Urothelium cell line (cell line): ENCODE measurements around the gene C3orf62.
"Not testable (repeated sequence)": the region's sequence is repeated elsewhere in the genome, so short reads cannot be mapped to it uniquely, and the experiment has no call there.

Experiments used
- DNase-seq: peaks from one replicate; pipeline ENCODE4 v3.0.0; 2011; ENCODE audit warnings: low spot score, mixed read lengths
- FAIRE-seq: peaks from 2 replicates; lab custom pipeline; 2011; peaks lifted over from hg19 to GRCh38; lab: Jason Lieb, UNC

C3orf62 gene

DNA sequence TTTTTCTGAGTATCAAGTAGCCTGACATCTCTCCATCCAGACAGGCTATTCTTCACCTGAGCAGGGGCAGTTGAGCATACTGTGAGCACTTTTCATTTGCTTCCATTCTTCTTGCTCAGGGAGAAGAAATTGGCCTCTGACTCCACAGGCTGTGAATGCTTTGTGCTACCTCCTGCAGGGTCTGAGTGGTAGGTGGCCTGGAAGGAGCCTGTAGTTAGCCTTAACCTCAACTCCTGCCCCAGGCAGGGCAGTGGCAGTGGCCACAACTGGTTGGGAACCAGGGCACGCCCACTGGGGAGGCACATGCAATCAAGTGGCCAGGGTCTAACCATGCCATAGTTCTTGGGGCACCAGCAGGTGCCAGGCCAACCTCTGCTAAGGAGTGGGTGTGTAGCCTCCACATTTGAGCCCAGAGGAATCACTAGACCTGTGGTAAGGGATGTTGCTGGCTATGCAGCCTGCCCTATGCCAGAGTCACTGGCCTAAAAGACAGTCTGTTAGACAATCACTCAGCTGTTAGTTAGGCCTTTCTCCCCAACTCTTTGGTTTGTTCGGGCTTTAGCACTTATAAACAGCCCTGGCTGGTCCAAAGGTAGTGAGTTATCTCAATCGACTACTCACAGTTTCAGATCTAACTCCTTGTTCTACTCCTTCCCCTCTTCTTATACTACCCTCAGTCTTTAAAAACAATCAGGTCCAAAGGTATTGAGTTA, 7.4 kb downstream of the C3orf62 start:
- FAIRE-seq (no peak), DNase-seq (no peak)

DNA sequence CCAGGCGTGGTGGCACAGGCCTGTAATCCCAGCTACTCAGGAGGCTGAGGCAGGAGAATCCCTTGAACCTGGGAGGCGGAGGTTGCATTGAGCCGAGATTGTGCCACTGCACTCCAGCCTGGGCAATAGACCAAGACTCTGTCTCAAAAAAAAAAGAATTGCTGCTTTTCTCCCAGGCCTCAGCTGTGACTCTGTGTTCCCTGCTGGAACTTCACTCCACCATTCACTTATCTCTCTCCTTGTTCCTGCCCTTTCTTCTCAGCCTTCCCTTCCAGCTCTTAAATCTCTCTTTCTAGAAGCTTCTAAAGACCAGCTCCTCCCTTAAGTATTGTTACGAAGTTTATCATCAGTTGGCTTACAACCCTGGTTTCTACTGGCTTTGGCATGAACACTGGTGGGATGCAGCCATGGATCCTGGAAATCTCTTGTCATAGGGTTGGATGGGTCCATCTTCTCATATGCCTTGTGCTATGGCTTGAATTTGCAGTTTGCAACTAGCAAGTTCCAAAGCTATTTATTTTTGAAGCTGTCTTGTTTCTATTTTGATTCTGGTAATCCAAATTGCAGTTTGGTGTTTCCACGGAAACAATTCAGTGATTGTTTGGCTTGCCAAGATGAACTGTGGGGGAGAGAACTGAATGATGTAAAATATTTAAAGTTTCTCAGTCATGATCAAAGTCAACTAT, 10.5 kb downstream of the C3orf62 start:
- DNase-seq = no peak
- FAIRE-seq = no peak

DNA sequence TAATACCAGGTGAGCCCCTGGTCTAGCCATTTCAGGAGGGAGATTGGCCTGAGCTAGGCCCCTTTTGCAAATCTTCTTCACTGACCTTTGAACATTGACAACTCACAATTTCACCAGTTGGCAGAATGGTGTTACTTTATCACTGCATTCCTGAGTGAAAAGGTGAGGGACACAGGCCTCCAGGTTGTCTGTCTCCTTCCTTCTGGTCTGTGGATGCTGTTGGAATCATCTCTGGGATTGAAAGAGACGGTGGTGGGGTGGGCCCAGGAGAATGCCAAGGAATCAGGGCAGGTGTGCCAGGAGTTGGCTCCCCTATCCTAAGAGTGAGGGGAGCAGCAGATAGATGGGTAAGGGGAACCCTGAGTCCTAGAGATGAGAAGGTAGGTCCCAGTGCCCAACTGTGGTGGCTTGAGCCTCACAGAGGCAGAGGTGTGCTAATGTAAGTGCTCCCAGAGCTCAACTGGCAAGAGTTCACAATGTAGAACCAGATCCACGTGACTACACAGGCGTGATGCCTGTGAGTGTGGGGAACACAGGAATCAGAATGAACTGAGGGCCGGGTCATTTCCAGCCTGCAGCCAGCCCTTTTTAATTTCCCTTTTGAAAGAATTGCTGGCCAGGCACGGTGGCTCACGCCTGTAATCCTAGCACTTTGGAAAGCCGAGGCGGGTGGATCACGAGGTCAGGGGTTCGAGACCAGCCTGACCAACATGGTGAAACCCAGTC, 11.2 kb downstream of the C3orf62 start:
- no peak for DNase-seq
- FAIRE-seq = no peak

DNA sequence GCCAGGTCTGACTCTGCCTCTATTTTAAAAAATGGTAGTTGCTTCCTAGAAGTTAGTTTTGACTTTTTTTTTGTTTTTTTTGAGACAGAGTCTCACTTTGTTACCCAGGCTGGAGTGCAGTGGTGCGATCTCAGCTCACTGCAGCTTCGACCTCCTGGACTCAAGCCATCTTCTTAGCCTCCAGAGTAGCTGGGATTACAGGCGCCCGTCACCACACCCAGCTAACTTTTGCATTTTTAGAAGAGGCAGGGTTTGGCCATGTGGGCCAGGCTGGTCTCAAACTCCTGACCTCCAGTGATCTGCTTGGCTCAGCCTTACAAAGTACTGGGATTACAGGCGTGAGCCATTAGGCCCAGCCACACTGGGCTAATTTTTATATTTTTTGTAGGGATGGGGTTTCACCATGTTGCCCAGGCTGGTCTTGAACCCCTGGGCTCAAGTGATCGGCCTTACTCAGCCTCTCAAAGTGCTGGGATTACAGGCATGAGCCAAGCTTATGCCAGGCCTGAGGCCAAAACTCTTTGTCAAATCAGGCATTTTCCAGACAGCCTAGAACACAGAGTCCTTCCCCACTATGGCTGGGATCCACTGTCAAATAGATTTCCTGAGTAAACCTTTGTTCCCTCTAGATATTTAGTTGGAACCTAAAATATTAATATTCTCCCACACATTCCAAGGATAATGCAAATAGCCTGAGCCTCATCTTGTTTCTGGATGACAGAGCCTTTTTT, 13.7 kb downstream of the C3orf62 start:
- no peak for DNase-seq
- FAIRE-seq = no peak

DNA sequence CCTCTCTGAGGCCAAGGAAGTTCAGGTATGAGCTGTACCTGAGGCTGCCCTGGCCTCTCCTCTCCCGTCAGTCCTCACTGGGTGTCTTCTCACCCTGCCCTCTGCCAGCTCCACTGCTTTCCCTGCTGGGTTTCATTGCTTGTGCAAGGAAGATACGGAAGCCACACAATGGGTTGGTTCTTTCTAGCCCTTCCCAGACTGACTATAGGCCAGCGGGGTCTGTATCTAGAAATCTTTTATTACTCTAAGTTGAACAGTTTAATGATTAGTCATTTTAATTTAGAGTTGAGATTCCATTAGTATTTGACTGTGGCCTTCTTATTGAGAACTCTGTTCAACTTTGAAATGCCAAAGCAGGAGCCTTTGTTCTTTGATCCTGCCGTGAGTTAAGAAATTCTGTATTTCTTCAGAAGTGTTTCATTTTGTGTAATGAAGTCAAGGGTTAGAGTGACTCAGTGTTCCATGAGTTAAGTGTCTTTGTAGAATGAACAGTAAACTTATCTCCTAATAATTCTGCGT, 16.2 kb downstream of the C3orf62 start:
- no peak for FAIRE-seq
- no peak for DNase-seq

- no peak for FAIRE-seq
- no peak for DNase-seq
Measured at GRCh38 chr3:49257187-49257586, 19.8 kb downstream of the C3orf62 start.

DNA sequence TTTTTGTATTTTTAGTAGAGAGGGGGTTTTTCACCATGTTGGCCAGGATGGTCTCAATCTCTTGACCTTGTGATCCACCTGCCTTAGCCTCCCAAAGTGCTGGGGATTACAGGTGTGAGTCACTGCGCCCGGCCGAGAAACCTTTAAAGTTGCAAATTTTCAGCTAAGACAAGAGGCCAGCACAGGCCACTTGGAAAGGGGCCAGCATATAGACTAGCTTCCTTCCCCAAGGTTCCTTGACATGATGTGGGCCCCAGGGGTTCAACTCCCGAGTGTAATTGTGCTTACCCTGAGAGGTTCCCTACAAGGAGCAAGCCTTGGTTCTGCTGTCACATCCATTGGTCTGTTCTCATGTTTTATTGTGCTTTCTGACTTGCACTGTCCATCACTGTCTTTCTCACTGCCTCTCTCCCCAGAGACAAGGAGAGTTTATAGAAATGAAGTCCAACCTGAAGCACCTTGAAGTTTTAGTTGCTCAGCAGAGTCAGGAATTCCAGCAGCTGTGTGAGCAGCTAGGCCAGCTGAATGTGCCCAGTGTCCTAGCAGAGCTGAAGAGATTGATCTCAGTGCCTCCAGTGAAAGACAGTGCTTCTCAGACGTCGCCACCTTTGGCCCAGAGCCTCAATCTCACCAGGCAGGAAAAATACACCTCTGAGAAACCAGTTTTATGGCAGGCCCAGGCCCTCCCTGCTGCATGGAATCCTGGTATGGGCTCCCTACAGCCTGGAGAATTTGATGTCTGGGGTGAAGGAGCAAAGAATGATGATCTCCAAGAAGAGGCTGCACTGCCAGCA, 21.1 kb downstream of the C3orf62 start:
- DNase-seq = no peak
- no peak for FAIRE-seq

DNA sequence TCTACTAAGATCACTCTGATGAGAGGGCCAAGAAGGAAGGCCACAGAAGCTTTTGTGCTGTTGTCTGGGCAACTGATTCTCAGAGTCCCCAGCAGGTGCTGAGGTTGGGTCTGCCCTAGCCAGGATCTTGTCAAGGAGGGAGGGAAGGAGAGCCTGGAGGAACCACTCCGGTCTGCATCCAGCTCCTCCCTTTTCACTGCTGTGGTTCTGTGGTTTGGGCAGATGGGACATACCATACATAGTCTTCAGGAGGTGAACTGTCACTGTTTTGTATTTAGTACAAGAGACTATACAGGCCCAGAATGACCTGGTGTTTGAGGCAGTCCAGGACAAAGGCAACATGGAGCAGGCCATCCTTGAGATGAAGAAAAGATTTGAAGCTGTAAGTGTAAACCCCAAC, 21.9 kb downstream of the C3orf62 start:
- FAIRE-seq (no peak), DNase-seq (peak; percentile 40)

GRCh38 chr3:49253512-49253911, 23.5 kb downstream of the C3orf62 start:
- no peak for FAIRE-seq
- no peak for DNase-seq

- no peak for DNase-seq
Measured at GRCh38 chr3:49248840-49249227, 28.2 kb downstream of the C3orf62 start.

GRCh38 chr3:49244581-49245205, 32.3 kb downstream of the C3orf62 start:
- FAIRE-seq (no peak), DNase-seq (no peak)

More at GRCh38 chr3:49248840-49249227, 28.2 kb downstream of the C3orf62 start:
- FAIRE-seq = no peak

- DNase-seq, FAIRE-seq: not testable (repeated sequence)
Measured at GRCh38 chr3:49240091-49240490, 36.9 kb downstream of the C3orf62 start.

DNA sequence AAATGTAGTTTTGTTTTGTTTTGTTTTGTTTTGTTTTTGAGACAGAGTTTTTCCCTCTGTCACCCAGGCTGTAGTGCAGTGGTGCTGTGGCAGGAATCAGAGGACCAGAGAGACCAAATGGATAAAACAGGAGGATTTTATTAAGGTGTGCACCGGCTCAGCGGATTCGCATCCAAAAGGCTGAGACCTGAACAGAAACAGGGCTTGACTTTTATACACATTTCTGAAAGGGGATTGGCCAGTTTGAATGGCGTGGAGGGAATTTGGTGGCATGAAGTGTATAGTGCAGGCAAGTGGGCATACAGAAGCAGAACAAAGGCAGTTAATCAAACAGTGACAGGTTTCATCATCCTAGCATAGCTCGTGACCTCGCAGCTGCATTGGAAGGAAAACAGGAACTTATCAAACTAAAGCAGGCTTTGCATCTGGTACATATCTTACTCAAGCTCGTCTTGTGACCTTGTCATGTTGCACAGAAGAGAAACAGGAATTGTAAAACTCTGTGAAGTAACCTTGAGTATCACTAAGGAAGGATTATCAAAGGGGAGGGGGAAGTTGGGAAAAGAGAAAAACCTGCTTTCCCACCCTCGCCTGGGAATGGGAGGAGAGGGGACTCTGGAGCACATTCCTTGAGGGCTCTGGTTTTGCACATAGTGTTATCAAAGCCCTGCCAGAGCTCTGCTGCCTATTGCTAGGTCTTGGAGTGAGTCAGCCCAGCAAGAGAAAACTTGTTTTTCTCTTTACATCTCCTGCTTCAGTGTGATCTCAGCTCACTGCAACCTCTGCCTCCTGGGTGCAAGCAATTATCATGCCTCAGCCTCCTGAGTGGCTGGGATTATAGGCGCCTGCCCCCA, 38.5 kb downstream of the C3orf62 start:
- FAIRE-seq = no peak
- no peak for DNase-seq

- no peak for FAIRE-seq
- no peak for DNase-seq
Measured at GRCh38 chr3:49237344-49237743, 39.7 kb downstream of the C3orf62 start.

DNA sequence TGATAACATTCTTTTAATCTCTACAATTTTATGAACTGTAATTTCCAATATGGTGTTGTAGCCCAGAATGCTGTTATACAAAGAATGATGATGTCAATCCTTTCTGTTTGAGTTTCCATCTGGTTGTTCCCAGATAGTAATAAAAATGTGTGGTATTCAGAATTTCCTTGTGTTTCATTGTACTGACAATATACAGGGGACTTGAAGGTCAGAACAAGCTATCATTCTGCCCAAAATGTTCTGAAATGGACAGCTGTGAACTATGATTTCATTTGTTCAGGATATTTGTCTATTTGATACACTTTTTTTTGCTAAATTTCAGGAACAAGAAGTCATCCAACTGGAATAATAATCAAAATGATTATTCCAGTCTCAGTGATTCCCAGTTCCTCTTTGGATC, 40.8 kb downstream of the C3orf62 start:
- FAIRE-seq (no peak), DNase-seq (no peak)

GRCh38 chr3:49228817-49229216, 48.2 kb downstream of the C3orf62 start:
- not testable (repeated sequence) for DNase-seq, FAIRE-seq

GRCh38 chr3:49222002-49222401, 55.0 kb downstream of the C3orf62 start:
- DNase-seq = no peak
- FAIRE-seq = no peak

DNA sequence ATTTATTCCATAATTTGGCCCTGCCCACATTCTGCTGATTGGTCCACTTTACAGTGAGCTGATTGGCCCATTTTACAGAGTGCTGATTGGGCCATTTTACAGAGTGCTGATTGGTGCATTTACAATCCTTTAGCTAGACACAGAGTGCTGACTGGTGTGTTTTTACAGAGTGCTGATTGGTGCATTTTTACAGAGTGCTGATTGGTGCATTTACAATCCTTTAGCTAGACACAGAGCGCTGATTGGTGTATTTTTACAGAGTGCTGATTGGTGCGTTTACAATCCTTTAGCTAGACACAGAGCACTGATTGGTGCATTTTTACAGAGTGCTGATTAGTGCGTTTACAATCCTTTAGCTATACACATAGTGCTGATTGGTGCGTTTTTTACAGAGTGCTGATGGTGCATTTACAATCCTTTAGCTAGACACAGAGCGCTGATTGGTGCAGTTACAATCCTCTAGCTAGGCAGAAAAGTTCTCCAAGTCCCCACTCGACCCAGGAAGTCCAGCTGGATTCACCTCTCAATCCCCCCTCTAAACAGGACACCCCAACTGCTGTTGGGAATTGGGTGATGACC, 56.0 kb downstream of the C3orf62 start:
- FAIRE-seq, DNase-seq: not testable (repeated sequence)
